ENCODE results near the gene RIC8A.

RIC8A gene

GRCh38 chr11:209275-210121, 2.0 kb downstream of the RIC8A start:
- TF ChIP-seq CTCF (IDR thresholded peaks at IDR 0.05), result no peak

GRCh38 chr11:210122-210802, 2.8 kb downstream of the RIC8A start:
- no peak for TF ChIP-seq CTCF (IDR thresholded peaks at IDR 0.05)

GRCh38 chr11:210803-211180, 3.3 kb downstream of the RIC8A start:
- no peak for TF ChIP-seq CTCF (IDR thresholded peaks at IDR 0.05)

- TF ChIP-seq CTCF (IDR thresholded peaks at IDR 0.05), result no peak
Observed at GRCh38 chr11:211295-211694, 3.8 kb downstream of the RIC8A start.

- TF ChIP-seq CTCF (IDR thresholded peaks at IDR 0.05), result no peak
Observed at GRCh38 chr11:211741-212140, 4.2 kb downstream of the RIC8A start.

- TF ChIP-seq CTCF (IDR thresholded peaks at IDR 0.05), result no peak
Observed at GRCh38 chr11:212150-213100, 4.9 kb downstream of the RIC8A start.

GRCh38 chr11:213111-213510, 5.6 kb downstream of the RIC8A start:
- TF ChIP-seq CTCF (IDR thresholded peaks at IDR 0.05), result no peak
